Dermis microvascular lymphatic vessel endothelial cell (primary cell): Measurements from ENCODE around the gene PANX1. TPM values are rescaled to one million over a fixed set of nuclear protein-coding genes. Genes with fewer than 3 reads are reported as not detected.

Source experiments
- total RNA-seq: library from RNA; depleted of rRNA; stranded (reverse); fragments of >200 nt; gene quantifications from 2 replicates; pipeline ENCODE4 v1.2.1, GENCODE V29; 2014

Gene PANX1
- total RNA-seq, 1 donor from 2014 or later: 19.8 TPM

Other genes with a start within 250 kb of the PANX1 start
- not detected in 2 replicates for gene HEPHL1, start 107.5 kb upstream of the PANX1 start, total RNA-seq
- not detected in 2 replicates for gene IZUMO1R, start 175.7 kb downstream of the PANX1 start, total RNA-seq